Cerebellar nuclear complex (tissue), 1 donor: ENCODE results near the gene AK5.
"Not testable (repeated sequence)": the region's sequence is repeated elsewhere in the genome, so short reads cannot be mapped to it uniquely, and the experiment has no call there.

Experiments
- DNase-seq, 2 experiments: peaks; one replicate each; lab custom pipeline; 2025; lab: John Stamatoyannopoulos, UW

AK5 gene

DNA sequence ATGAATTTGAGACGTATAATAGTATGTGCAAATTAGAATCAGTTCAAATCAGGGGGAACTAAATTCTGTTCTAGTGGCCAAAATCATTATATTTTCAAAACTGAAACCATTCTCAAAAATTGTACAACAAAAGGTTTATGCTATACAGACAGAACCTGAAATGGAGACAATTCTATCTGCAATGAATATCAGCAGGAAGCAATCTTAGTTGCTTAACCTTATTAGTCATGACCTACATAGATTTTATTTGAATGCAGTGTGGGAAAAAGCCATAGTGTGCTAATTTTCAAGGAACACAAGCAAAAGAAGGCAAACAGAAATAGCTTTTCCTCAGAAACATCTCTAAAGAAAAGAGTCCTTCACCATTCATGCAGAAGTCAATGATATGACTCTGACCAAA lies 6.5 kb downstream of the AK5 start:
- no peak for DNase-seq

DNA sequence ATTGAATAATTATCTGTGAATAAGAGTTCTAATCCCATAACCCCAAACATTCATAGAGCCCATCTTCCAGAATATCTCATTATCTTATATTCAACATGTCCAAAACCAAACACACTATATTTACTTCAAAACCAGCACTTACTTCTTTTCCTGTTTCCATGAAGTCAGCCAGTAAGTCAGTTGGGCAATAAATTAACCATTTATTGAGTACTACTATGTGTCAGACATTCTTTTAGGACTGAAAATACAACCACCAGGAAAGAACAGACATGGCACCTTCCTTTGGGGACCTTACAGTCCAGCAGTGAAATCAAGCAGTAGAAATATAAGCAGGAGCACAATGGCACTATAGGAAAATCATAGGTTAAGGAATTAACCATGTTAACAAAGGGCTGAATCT lies 8.8 kb downstream of the AK5 start:
- no peak for DNase-seq

DNA sequence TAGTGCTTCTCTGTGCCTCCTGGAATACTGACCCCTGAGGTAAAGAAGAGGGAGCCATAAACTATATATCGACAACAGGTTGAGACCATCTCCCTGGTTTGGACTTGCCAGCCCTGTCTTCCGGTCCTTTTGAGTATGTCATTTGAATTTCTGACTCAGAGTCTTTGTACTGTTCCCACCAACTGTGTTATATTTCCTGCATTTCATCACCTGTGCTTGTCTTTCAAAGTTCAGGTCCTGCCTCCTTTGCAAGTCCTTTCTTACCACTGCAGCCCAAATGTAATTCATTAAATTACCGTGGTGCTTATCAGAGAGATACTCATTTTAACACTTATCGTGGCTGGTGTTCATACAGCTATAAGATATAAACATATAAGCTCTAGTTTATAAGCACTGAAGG lies 10.7 kb downstream of the AK5 start:
- DNase-seq = no peak

DNA sequence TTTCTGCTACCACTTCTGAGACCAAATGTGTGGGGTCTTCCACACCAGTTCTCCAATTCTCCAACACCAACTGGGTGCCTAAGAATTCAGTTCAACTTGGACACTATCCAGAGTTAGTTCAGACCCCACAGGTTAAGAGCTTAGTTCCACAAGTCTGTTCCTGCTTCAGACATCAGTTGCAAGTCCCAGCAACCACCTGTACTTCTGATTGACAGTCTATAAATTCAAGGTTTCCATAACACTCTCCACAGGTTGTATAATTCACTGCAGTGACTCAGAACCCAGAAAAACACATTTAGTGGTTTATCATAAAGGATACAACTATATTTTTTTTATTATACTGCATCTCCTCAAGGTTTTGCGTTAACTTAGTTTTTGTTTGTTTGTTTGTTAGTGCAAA lies 18.7 kb downstream of the AK5 start:
- no peak for DNase-seq

DNA sequence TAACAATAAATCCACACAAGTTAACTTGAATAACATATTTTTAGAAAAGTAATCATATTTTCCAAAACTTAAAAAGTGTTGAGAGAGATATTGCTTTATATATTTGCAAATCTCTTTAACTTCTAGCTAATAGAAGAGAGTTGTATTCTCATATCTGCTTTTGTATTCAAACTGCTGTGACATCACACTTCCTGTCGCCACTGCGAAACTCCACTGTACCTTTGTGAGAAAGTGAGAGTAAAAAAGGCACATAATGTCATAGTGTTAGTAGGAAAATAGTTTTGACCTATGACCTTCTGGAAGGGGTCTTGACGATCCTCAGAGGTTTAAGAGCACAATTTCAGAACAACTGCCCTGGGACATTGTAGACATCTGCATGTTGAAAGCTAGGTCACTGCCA lies 21.6 kb downstream of the AK5 start:
- DNase-seq = no peak

DNA sequence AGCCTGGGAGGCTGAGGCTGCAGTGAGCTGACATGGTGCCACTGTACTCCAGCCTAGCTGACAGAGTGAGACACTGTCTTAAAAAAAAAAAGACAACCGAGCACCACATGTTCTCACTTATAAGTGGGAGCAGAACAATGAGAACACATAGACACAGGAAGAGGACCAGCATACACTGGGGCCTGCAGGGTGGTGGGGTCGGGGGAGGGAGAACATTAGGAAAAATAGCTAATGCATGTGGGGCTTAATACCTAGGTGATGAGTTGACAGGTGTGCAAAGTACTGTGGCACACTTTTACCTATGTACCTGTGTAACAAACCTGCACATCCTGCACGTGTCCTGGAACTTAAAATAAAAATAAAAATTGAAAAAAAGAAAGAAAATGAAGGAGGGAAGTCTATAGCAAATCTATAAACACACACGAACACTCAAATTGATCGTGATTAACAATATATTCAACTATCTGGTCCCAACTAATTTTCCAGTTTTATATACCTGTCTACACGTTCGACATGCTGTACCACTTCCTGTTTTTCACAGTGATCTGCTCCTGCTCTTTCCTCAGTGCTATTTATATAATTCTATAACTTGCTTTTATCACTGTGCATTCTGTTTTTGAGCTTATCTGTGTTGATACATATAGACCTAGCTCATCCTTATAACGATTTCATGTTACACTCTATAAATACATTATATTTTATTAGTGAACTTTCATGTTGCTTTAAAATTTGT lies 27.2 kb downstream of the AK5 start:
- no peak for DNase-seq

DNA sequence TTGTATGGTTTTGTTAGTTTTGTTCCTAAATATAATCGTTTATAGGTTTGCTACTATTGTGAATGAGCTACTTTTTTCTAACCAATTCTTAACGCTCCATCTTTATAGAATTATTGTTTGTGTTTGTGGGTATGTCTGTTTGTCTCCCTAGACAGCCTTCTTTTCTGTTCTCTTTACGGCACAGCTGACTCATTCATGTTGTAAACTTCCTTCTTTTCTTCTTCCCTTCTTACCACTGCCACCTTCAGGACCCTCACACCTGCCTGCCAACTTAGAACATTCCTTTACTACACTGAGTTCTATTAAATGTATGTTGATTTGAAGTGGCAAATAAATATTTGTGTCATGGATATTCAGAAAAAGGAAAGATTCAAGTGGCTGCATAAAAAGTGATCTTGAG lies 29.1 kb downstream of the AK5 start:
- no peak for DNase-seq

DNA sequence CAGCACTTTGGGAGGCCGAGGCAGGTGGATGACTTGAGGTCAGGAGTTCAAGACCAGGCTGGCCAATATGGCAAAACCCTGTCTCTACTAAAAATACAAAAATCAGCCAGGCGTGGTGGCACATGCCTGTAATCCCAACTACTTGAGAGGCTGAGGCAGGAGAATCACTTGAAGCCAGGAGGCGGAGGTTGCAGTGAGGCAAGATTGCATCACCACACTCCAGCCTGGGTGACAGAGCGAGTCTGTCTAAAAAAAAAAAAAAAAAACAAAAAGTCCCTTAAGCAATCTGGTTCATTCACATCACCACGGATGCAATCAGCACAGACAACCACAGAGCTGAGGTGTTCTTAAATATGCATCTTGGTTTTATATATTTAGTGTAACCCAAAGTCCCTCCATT lies 30.5 kb downstream of the AK5 start:
- DNase-seq = not testable (repeated sequence)

DNA sequence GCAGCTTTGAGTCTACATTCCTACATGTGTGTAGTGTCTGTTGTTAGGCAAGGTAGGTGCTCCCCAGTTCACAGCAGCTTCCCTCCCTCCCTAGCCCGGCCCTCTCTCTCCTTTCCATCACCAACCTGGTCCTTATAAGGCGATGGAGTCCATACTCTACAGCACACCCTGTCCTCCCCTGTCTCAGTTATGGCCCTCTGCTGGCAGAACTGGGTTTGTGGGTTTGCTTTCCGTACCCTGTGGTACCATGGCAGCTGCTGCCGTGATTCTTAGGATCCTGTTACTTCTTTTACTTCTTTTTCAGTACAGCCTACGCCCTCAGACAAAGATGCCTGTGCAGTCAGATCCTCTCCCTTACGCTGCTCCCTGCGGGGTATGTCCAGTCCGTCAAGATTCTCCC lies 31.7 kb downstream of the AK5 start:
- no peak for DNase-seq

DNA sequence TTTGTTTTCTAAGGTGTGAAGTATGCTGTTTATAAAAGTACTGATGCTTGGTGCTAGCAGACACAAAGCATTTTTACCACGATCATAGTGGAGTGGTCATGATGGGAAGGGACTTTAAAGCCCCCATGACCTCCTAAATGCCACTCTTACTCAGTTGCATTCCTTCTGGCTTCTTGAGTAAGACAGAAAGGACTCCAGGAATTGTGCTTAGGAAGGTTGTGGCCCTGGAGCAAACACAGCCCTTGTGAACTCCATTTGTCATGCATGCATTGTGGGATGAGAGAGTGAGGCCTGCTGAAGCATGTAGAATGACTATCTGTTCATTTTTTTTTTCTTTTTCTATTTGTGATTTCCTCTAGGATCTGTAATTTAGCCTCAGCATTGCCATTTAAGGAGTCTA lies 34.2 kb downstream of the AK5 start:
- DNase-seq = no peak

DNA sequence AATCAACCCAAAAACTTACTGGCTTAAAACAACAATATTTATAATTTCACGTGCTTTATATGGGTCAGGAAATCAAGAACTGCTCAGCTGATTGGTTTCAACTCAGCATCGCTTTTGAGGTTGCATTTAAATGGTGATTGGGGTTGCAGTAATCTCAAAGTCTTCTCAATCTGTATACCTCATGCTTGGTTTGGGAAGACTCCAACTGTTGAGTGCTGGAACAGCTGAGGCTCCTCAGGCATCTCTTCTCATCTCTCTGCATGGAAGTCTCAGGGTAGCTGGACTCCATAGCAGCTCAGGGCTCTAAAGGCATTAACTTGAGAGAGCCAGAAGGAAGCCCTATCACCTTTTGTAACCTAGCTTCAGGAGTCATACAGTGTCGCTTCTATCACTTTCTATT lies 35.1 kb downstream of the AK5 start:
- DNase-seq = no peak

DNA sequence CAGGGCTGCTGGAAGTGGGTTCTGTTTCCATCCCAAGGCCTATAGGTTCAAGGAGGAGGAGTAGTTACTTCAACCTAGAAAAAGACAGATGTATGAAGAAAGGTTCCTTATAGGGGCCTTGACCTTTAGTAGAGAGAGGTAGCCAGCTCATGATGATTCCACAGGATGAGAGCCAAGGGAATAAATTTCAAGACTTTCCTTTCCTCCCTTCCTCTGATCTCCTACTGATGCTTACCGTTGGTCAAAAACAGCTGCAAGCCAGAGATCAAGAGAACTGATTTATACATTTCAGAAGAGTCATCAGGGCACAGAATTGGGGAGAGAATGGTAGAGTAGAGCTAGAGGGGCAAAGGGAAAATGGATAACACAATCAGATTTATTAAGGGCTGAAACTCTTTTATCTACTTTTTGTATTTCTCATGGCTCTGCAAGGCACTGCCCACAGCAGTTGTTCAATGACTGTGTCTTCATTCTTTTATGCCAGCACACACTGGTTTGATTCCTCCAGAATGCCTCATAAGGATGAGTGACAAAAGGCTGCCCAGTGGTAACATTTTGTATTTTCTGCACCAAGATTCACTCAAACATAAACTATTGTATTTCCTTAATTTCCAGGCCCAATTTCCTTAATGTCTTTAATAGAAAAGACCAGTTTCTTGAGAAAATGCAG lies 37.4 kb downstream of the AK5 start:
- DNase-seq = no peak

DNA sequence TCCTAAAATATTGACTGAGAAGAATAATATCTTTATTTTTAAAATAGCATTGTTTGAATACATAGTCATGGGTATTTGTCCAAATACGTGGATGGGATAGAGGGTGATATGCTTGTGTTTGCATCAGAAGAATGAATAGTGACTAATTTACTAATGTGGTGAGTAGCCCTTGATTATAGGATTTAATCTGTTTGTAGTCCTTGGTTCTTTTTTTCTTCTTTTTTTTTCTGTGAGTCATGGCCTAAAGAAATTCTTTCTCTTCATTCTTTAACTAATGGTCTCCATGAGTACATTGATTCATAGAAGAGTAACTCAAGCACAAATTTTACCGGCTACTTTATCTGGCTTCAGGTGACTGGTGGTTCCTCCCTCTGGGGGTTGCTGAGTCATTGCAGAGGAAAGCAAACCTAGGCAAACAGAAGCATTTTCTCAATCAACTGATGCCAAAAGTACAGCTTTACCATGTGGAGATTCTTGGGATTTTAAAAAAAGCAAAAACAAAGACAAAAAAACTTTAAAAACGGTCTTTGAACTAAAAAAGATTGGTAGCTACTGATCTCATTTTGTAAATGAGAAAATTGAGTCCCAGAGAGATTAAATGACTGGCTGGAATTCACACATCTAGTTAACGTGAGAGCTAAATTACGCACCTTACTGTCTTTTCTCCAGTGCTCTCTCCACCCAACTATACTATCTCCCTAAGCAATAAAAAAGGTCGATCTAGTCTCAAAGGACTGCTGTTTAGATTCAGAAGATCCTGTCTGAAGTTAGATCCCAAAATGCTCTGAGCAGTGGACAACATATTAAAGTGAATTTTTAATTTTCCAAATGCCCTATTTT lies 40.5 kb downstream of the AK5 start:
- DNase-seq = no peak

DNA sequence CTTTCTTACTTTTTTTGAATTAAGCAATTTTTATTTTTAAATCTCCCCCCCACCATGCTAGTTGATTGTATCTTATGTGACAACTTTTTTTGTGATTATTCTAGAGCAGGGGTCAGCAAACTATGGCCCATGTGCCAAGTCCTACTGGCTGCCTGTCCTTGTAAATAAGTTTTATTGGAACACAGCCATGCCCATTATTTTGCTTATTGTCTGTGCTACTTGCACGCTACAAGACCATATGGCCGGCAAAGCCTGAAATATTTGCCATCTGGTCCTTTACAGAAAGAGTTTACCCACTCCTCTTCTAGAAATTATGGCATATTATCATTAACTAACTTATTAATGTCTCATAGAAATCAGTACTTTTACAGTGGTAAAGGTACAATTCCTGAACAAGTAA lies 51.7 kb downstream of the AK5 start:
- DNase-seq = no peak

DNA sequence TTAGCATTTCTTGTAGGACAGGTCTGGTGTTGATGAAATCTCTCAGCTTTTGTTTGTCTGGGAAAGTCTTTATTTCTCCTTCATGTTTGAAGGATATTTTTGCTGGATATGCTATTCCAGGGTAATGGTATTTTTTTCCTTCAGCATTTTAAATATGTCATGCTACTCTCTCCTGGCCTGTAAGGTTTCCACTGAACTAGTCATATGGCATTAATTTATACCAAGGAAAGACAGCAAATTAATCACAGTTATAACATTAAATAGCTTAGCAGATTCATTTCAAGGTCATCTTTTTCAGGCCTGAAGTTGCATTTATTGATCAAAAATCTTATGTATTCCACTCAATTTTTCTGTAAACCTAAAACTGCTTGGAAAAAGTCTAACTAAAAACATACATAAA lies 54.9 kb downstream of the AK5 start:
- DNase-seq = no peak

DNA sequence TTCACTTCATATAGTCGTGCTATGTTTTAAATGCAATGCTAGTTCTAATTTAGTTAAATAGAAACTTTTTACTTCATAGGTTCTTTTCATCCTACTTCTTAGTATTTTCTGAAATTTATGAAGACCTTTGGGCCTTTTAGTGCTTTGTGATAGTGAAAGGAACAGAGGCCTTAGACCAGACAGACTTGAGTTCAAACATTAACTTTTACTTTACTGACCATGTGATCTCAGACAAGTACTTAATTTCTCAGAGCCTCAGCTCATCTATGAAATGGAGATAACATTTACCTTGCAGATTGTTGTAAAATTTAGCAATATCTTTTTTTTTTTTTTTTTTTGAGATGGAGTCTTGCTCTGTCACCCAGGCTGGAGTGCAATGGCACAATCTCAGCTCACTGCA lies 57.5 kb downstream of the AK5 start:
- DNase-seq = no peak

DNA sequence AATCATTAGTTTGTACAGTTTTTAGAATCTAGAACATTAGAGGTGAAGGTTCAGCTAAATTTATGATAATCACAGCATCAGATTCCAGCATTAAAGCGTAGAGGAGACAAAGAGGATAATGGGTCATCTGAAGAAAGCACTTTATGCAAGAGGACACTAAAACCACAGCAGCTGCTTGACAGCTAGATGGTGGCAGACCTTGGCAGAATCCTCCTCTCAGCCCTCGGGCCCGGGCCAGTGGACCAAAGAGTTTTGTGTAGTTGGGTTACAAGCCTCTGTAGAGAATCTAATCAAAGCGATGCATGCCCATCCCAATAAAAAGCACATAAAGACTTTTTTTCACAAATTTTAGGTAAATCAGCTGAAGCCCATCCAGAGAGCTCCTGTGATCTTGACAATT lies 59.4 kb downstream of the AK5 start:
- no peak for DNase-seq

DNA sequence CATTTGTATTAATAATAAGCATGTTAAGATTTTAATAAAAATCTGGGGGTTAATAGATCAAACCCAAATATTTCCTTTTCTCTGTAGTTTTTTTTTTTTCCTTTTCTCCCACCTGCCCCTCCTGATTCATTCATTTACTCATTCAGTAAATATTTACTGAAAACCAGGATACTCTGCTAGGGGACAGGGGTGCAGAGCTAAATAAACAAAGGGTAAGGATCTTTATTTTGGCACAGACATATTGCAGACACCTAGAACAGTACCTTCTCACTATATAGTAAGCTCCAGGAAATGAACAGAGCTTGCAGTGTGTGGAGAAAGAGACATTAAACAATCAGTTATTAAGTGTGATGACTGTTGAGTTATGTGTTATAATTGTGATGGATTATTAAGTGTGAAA lies 60.9 kb downstream of the AK5 start:
- DNase-seq = no peak

DNA sequence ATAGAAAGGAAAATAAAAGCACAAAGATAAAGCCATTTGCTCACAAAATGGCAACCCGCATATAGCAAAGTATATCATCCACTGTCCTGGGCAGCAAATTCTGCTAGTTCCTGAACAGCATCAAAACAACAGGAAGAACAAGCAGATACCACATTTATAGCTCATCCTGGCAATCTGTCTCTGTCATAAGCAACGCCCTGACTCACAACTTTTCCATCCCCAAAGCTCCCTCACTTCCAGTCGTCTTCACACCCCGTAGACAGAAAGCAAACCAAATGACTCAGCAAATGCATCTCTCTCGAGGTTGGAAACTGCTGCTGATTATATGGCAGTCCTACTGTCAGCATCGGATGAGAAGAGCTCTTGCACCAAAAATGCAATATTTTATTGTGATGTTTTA lies 65.8 kb downstream of the AK5 start:
- no peak for DNase-seq

DNA sequence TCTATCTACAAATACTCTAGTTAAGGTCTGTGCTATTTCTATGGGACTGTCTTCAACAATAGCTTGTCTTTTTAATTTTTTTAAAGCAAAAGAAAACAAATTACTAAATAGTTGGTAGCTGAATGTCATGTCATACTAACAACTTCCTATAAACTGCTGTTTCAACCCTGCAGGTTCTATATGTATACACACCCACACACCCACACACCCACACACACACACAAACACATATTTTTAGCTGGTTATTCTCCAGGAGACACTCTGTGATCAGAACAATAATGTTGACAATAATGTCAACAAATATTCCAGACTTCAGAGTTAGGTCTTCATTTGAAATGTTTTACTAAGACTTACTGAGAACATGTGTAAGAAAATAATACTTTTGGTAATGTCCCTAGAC lies 66.7 kb downstream of the AK5 start:
- no peak for DNase-seq

DNA sequence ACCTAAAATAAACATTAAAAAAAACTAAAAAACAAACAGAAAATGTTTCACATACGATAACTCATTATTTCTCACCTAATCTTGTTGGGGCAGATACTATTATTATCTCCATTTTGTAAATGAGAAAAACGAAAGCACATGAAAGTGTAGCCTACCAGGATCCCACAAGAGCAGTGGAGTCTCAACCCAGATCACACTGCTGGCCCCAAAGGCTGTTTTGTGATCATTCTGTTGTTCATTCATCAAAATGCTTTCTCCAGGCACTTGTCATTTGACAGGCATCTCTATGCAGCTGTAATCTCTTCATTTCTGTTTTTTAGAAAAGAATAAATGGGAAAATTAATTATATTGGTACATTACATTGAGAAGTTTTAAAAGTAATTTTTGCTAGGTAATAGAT lies 67.5 kb downstream of the AK5 start:
- no peak for DNase-seq

DNA sequence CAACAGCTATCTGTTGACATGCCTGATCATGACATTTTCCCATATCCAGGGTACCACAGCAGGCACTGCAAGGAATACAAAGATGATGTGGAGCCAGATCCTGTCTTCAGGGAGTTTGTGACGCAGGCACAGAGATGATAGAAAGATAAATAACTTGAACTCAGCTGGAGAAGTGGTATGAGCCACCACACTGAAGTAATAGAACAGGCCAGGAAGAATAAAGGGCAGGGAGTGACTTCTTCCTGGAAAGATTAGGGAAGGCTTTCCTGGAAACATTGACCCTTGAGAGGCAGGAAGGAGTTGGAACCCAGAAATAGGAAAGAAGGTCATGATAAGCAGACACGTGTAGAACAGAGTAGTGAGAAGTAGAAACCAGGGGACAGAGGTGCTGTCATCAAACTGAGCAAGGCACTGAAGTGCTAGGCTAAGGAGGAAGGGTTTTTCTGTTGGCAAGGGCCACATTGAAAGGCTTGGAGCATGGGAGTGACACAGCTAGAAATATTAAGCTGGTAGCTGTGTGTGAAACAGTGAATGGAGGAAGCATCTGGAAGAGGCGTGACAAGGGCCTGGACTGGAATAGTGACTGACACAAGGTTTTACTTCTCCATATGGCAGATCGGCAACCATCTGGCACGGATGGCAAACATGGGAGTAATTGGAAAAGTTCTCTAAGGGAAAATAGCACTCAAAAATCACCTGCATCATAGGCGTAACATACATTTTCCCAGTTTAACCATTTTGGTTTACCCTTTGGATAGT lies 68.4 kb downstream of the AK5 start:
- DNase-seq = no peak
